ENCODE measurements around the gene PCK2.

The PCK2 gene

DNA sequence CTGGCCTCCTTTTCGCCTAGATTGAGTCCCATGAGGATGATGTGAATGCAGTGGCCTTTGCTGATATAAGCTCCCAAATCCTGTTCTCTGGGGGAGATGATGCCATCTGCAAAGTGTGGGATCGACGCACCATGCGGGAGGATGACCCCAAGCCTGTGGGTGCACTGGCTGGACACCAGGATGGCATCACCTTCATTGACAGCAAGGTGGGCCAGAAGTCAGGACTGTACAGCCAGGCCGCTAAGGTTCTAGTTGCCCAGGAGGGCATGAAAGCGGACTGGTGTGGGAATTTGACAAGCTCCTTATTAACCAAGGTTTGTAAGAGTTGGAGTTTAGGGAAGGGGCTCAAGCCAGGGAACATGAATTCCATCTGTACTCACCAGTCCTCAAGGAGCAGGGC lies 25.6 kb downstream of the PCK2 start:
- Histone ChIP-seq H3K4me3 (ENCODE audit: low read depth, low read length) (no peak overlapping the region), H3K36me3 (ENCODE audit: control insufficient read depth in 2 of 2, insufficient read depth in 1 of 2, low read length in 2 of 2) (peaks cover 10 to 70% of the 10 kb centered on the region in 2 experiments; a peak in 2 of 3 replicates), H3K27ac (ENCODE audit: extremely low read depth, low read depth, low read length) (no peak overlapping the region), H3K4me1 (ENCODE audit: control insufficient read depth, insufficient read depth, low read length) (no peaks in the 10 kb centered on the region), H3K9me3 (ENCODE audit: control insufficient read depth, insufficient read depth, low read depth, low read length) (no peaks in the 10 kb centered on the region)
- CTCF ChIA-PET = interaction anchor here (1.5 kb wide), 1 partner anchor 10 kb away, joined by 8 read pairs; no protein-coding TSS in a partner anchor
- TF ChIP-seq, protein P1, sequence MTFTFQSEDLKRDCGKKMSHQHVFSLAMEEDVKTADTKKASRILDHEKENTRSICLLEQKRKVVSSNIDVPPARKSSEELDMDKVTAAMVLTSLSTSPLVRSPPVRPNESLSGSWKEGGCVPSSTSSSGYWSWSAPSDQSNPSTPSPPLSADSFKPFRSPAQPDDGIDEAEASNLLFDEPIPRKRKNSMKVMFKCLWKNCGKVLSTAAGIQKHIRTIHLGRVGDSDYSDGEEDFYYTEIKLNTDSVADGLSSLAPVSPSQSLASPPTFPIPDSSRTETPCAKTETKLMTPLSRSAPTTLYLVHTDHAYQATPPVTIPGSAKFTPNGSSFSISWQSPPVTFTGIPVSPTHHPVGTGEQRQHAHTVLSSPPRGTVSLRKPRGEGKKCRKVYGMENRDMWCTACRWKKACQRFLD (tag by site-specific recombination; IDR thresholded peaks at IDR 0.05) = no peak
- TF ChIP-seq ZNF211 (tag by site-specific recombination; IDR thresholded peaks at IDR 0.05; ENCODE audit: low read depth) (no peak), ZNF274 (IDR thresholded peaks at IDR 0.05; ENCODE audit: low read length) (no peak), ZNF274 (tag by site-specific recombination; IDR thresholded peaks at IDR 0.05; ENCODE audit: borderline replicate concordance) (no peak), TRIM28 (IDR thresholded peaks at IDR 0.05; ENCODE audit: borderline replicate concordance, low read length) (no peak), YY1 (tag by site-specific recombination; IDR thresholded peaks at IDR 0.05) (no peak), ZBTB1 (tag by site-specific recombination; IDR thresholded peaks at IDR 0.05) (no peak), ZNF701 (tag by site-specific recombination; IDR thresholded peaks at IDR 0.05) (no peak), ZNF433 (tag by site-specific recombination; IDR thresholded peaks at IDR 0.05; ENCODE audit: low read depth) (no peak), KLF16 (tag by site-specific recombination; IDR thresholded peaks at IDR 0.05) (no peak)
- TF ChIP-seq, protein P2, sequence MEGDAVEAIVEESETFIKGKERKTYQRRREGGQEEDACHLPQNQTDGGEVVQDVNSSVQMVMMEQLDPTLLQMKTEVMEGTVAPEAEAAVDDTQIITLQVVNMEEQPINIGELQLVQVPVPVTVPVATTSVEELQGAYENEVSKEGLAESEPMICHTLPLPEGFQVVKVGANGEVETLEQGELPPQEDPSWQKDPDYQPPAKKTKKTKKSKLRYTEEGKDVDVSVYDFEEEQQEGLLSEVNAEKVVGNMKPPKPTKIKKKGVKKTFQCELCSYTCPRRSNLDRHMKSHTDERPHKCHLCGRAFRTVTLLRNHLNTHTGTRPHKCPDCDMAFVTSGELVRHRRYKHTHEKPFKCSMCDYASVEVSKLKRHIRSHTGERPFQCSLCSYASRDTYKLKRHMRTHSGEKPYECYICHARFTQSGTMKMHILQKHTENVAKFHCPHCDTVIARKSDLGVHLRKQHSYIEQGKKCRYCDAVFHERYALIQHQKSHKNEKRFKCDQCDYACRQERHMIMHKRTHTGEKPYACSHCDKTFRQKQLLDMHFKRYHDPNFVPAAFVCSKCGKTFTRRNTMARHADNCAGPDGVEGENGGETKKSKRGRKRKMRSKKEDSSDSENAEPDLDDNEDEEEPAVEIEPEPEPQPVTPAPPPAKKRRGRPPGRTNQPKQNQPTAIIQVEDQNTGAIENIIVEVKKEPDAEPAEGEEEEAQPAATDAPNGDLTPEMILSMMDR (tag by site-specific recombination; IDR thresholded peaks at IDR 0.05) = no peak
- TF ChIP-seq, protein P3, sequence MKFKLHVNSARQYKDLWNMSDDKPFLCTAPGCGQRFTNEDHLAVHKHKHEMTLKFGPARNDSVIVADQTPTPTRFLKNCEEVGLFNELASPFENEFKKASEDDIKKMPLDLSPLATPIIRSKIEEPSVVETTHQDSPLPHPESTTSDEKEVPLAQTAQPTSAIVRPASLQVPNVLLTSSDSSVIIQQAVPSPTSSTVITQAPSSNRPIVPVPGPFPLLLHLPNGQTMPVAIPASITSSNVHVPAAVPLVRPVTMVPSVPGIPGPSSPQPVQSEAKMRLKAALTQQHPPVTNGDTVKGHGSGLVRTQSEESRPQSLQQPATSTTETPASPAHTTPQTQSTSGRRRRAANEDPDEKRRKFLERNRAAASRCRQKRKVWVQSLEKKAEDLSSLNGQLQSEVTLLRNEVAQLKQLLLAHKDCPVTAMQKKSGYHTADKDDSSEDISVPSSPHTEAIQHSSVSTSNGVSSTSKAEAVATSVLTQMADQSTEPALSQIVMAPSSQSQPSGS (tag by site-specific recombination; IDR thresholded peaks at IDR 0.05; ENCODE audit: low read depth) = no peak
- TF ChIP-seq, protein P4, sequence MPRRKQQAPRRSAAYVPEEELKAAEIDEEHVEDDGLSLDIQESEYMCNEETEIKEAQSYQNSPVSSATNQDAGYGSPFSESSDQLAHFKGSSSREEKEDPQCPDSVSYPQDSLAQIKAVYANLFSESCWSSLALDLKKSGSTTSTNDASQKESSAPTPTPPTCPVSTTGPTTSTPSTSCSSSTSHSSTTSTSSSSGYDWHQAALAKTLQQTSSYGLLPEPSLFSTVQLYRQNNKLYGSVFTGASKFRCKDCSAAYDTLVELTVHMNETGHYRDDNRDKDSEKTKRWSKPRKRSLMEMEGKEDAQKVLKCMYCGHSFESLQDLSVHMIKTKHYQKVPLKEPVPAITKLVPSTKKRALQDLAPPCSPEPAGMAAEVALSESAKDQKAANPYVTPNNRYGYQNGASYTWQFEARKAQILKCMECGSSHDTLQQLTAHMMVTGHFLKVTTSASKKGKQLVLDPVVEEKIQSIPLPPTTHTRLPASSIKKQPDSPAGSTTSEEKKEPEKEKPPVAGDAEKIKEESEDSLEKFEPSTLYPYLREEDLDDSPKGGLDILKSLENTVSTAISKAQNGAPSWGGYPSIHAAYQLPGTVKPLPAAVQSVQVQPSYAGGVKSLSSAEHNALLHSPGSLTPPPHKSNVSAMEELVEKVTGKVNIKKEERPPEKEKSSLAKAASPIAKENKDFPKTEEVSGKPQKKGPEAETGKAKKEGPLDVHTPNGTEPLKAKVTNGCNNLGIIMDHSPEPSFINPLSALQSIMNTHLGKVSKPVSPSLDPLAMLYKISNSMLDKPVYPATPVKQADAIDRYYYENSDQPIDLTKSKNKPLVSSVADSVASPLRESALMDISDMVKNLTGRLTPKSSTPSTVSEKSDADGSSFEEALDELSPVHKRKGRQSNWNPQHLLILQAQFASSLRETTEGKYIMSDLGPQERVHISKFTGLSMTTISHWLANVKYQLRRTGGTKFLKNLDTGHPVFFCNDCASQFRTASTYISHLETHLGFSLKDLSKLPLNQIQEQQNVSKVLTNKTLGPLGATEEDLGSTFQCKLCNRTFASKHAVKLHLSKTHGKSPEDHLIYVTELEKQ (tag by site-specific recombination; IDR thresholded peaks at IDR 0.05; ENCODE audit: borderline replicate concordance) = no peak
- POLR2A ChIA-PET = interaction anchor here (8.3 kb wide), 1 partner anchor 19 kb away, joined by 163 read pairs; the partner anchor contains the start of genes EMC9 and PSME1

DNA sequence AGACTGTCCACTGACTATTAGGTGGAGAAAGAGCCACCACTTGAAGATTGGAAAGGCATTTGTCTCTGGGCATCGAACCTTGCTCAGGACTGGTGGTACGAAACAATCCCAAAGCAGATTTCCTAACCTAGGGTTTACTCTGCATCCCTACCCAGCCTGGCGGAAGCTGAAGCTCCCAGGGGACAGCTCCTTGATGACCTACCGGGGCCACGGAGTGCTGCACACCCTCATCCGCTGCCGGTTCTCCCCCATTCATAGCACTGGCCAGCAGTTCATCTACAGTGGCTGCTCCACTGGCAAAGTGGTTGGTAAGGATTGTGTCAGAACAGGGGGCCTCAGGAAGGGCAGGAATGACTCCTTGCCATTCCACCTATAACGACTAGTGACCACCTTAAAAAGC lies 27.1 kb downstream of the PCK2 start:
- ChIA-PET POLR2A (interaction anchor here (8.3 kb wide), 1 partner anchor 17 kb away, joined by 163 read pairs; the partner anchor contains the start of genes EMC9 and PSME1), CTCF (interaction anchor here (1.4 kb wide), 1 partner anchor 31 kb away, joined by 3 read pairs; no protein-coding TSS in a partner anchor)
- no peaks in the 10 kb centered on the region for H3K9me3 ChIP-seq (ENCODE audit: control insufficient read depth, insufficient read depth, low read depth, low read length)
- H3K36me3 ChIP-seq (ENCODE audit: control insufficient read depth in 2 of 2, insufficient read depth in 1 of 2, low read length in 2 of 2) = peaks cover 10 to 70% of the 10 kb centered on the region in 2 experiments; a peak in 2 of 3 replicates
- no peak overlapping the region for H3K4me3 ChIP-seq (ENCODE audit: low read depth, low read length)
- no peaks in the 10 kb centered on the region for H3K4me1 ChIP-seq (ENCODE audit: control insufficient read depth, insufficient read depth, low read length)
- no peak overlapping the region for H3K27ac ChIP-seq (ENCODE audit: extremely low read depth, low read depth, low read length)
- TF ChIP-seq ZNF707 (tag by site-specific recombination; IDR thresholded peaks at IDR 0.05) (no peak), EGR2 (tag by site-specific recombination; IDR thresholded peaks at IDR 0.05; ENCODE audit: low read depth) (no peak), ZNF529 (tag by site-specific recombination; IDR thresholded peaks at IDR 0.05; ENCODE audit: insufficient replicate concordance) (no peak), ZNF768 (tag by site-specific recombination; IDR thresholded peaks at IDR 0.05) (no peak), ZNF16 (tag by site-specific recombination; IDR thresholded peaks at IDR 0.05; ENCODE audit: low read depth) (no peak), ZNF501 (tag by site-specific recombination; IDR thresholded peaks at IDR 0.05) (no peak), ZNF121 (tag by site-specific recombination; IDR thresholded peaks at IDR 0.05) (no peak), SETDB1 (IDR thresholded peaks at IDR 0.05; ENCODE audit: insufficient read length, low read length) (no peak)
- TF ChIP-seq, protein P5, sequence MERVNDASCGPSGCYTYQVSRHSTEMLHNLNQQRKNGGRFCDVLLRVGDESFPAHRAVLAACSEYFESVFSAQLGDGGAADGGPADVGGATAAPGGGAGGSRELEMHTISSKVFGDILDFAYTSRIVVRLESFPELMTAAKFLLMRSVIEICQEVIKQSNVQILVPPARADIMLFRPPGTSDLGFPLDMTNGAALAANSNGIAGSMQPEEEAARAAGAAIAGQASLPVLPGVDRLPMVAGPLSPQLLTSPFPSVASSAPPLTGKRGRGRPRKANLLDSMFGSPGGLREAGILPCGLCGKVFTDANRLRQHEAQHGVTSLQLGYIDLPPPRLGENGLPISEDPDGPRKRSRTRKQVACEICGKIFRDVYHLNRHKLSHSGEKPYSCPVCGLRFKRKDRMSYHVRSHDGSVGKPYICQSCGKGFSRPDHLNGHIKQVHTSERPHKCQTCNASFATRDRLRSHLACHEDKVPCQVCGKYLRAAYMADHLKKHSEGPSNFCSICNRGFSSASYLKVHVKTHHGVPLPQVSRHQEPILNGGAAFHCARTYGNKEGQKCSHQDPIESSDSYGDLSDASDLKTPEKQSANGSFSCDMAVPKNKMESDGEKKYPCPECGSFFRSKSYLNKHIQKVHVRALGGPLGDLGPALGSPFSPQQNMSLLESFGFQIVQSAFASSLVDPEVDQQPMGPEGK (tag by site-specific recombination; IDR thresholded peaks at IDR 0.05) = no peak
- TF ChIP-seq, protein P6, sequence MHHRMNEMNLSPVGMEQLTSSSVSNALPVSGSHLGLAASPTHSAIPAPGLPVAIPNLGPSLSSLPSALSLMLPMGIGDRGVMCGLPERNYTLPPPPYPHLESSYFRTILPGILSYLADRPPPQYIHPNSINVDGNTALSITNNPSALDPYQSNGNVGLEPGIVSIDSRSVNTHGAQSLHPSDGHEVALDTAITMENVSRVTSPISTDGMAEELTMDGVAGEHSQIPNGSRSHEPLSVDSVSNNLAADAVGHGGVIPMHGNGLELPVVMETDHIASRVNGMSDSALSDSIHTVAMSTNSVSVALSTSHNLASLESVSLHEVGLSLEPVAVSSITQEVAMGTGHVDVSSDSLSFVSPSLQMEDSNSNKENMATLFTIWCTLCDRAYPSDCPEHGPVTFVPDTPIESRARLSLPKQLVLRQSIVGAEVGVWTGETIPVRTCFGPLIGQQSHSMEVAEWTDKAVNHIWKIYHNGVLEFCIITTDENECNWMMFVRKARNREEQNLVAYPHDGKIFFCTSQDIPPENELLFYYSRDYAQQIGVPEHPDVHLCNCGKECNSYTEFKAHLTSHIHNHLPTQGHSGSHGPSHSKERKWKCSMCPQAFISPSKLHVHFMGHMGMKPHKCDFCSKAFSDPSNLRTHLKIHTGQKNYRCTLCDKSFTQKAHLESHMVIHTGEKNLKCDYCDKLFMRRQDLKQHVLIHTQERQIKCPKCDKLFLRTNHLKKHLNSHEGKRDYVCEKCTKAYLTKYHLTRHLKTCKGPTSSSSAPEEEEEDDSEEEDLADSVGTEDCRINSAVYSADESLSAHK (tag by site-specific recombination; IDR thresholded peaks at IDR 0.05) = no peak

All from HEK293 (cell line).